CMK (cell line): Measurements from ENCODE around the gene ZGPAT.

Source experiments
- DNase-seq: peaks from one replicate; pipeline ENCODE4 v3.0.0-alpha.2; 2010; ENCODE audit warnings: low read depth

ZGPAT gene

GRCh38 chr20:63734111-63734945 is 26.5 kb downstream of the ZGPAT start:
- DNase-seq, result no peak

GRCh38 chr20:63734946-63735858 is 27.4 kb downstream of the ZGPAT start:
- no peak for DNase-seq

- DNase-seq, result no peak
These were observed 28.2 kb downstream of the ZGPAT start, which contains the start of gene LIME1 for GRCh38 chr20:63735859-63736718. TSS of gene LIME1 (plus strand) at chr20:63736664. CDS start at chr20:63737550, 886 bp downstream.

GRCh38 chr20:63736893-63737694 is 29.3 kb downstream of the ZGPAT start:
- no peak for DNase-seq

GRCh38 chr20:63737695-63737944 is 29.8 kb downstream of the ZGPAT start:
- no peak for DNase-seq

GRCh38 chr20:63737945-63738686 is 30.3 kb downstream of the ZGPAT start:
- no peak for DNase-seq

- no peak for DNase-seq
These were observed 30.9 kb downstream of the ZGPAT start for GRCh38 chr20:63738687-63739129.

- peak; percentile 48 for DNase-seq
These were observed 31.6 kb downstream of the ZGPAT start, which contains the start of gene SLC2A4RG for GRCh38 chr20:63739130-63740069. TSS of gene SLC2A4RG (plus strand) at chr20:63739776. CDS start at chr20:63739913, 137 bp downstream.

GRCh38 chr20:63740070-63740626 is 32.3 kb downstream of the ZGPAT start:
- DNase-seq, result peak; percentile 48

GRCh38 chr20:63740627-63741353 is 33.0 kb downstream of the ZGPAT start:
- no peak for DNase-seq

GRCh38 chr20:63741354-63741675 is 33.5 kb downstream of the ZGPAT start:
- DNase-seq, result no peak

- no peak for DNase-seq
These were observed 34.0 kb downstream of the ZGPAT start for GRCh38 chr20:63741676-63742380.

- DNase-seq, result no peak
These were observed 34.7 kb downstream of the ZGPAT start for GRCh38 chr20:63742381-63743024.

- DNase-seq, result no peak
These were observed 35.6 kb downstream of the ZGPAT start for GRCh38 chr20:63743210-63743970.

GRCh38 chr20:63744158-63744557 is 36.3 kb downstream of the ZGPAT start:
- DNase-seq, result no peak
